GM20431 (cell line): ENCODE results near the gene CNDP2.
"Not testable (repeated sequence)": the region's sequence is repeated elsewhere in the genome, so short reads cannot be mapped to it uniquely, and the experiment has no call there.

ENCODE experiments used
- in situ Hi-C: fragments of 300-500 bp; cut with MseI, MboI; formaldehyde crosslinking; loops from one replicate; pipeline ENCODE4 v1.15.0; 2020; ENCODE audit warnings: low sequenced_read_pairs; ENCODE audit not compliant: unreplicated experiment

The CNDP2 gene

GRCh38 chr18:74514860-74515495 is 18.8 kb downstream of the CNDP2 start:
- in situ Hi-C loops, result no loop called here

- in situ Hi-C loops, result no loop called here
Observed at GRCh38 chr18:74515620-74516231, 19.6 kb downstream of the CNDP2 start.

GRCh38 chr18:74516271-74517235 is 20.4 kb downstream of the CNDP2 start:
- in situ Hi-C loops, result no loop called here

GRCh38 chr18:74517236-74517630 is 21.1 kb downstream of the CNDP2 start:
- in situ Hi-C loops, result no loop called here

- in situ Hi-C loops, result no loop called here
Observed at GRCh38 chr18:74518456-74519295, 22.5 kb downstream of the CNDP2 start.

- in situ Hi-C loops, result no loop called here
Observed at GRCh38 chr18:74519320-74520095, 23.3 kb downstream of the CNDP2 start.

- in situ Hi-C loops, result no loop called here
Observed at GRCh38 chr18:74520096-74520833, 24.1 kb downstream of the CNDP2 start.

GRCh38 chr18:74521068-74521725 is 25.0 kb downstream of the CNDP2 start:
- in situ Hi-C loops, result no loop called here

- in situ Hi-C loops, result no loop called here
Observed at GRCh38 chr18:74522635-74523548, 26.7 kb downstream of the CNDP2 start.

- in situ Hi-C loops, result no loop called here
Observed at GRCh38 chr18:74524097-74524496, 27.9 kb downstream of the CNDP2 start.

- in situ Hi-C loops, result not testable (repeated sequence)
Observed at GRCh38 chr18:74524915-74525314, 28.8 kb downstream of the CNDP2 start.

- in situ Hi-C loops, result no loop called here
Observed at GRCh38 chr18:74525741-74526140, 29.6 kb downstream of the CNDP2 start.

- in situ Hi-C loops, result no loop called here
Observed at GRCh38 chr18:74526488-74526887, 30.3 kb downstream of the CNDP2 start.

GRCh38 chr18:74528478-74528877 is 32.3 kb downstream of the CNDP2 start:
- in situ Hi-C loops, result no loop called here

GRCh38 chr18:74528913-74529312 is 32.8 kb downstream of the CNDP2 start:
- in situ Hi-C loops, result no loop called here

GRCh38 chr18:74529378-74529777 is 33.2 kb downstream of the CNDP2 start:
- in situ Hi-C loops, result no loop called here
